Tibial nerve (tissue), 4 donors: ENCODE measurements around the gene CD244. TPM values are rescaled to one million over a fixed set of nuclear protein-coding genes. Genes with fewer than 3 reads are reported as not detected.

ENCODE experiments used
- DNase-seq, 2 donors: peaks; one replicate each; pipeline ENCODE4 v3.0.0-alpha.2; 2019; ENCODE audit warnings: low spot score in 2 of 2
- H3K27ac ChIP-seq, 4 donors: fragments of 200-600 bp; sonication (generic) in 3 of 4; one replicate each; pipeline ENCODE4 v1.5.1; 2017 to 2019; ENCODE audit warnings: mild to moderate bottlenecking in 1 of 4
- H3K27me3 ChIP-seq, 2 donors: fragments of 200-600 bp; sonication (generic) in 1 of 2; one replicate each; pipeline versions ENCODE4 v1.5.1 to v1.6.0; 2017 to 2019
- H3K36me3 ChIP-seq, 3 donors: fragments of 200-600 bp; sonication (generic); one replicate each; pipeline ENCODE4 v1.5.1; 2018 to 2019
- H3K4me1 ChIP-seq, 4 donors: fragments of 200-600 bp; sonication (generic) in 3 of 4; one replicate each; pipeline ENCODE4 v1.5.1; 2017 to 2019
- H3K4me3 ChIP-seq, 4 donors: fragments of 200-600 bp; sonication (generic) in 3 of 4; one replicate each; pipeline ENCODE4 v1.5.1; 2017 to 2019; ENCODE audit warnings: mild to moderate bottlenecking in 1 of 4, moderate library complexity in 1 of 4
- H3K9me3 ChIP-seq, 4 donors: fragments of 200-600 bp; sonication (generic) in 3 of 4; one replicate each; pipeline ENCODE4 v1.5.1; 2017 to 2019
- CTCF ChIP-seq, 5 experiments: fragments of 200-600 bp in 3 of 5; fragments of 450-650 bp in 2 of 5; sonication (generic) in 3 of 5; IDR thresholded peaks; one replicate each; pipeline ENCODE4 v1.5.1; 2016 to 2019; ENCODE audit warnings: antibody characterized with exemption in 5 of 5, mild to moderate bottlenecking in 3 of 5, moderate library complexity in 2 of 5
- EP300 ChIP-seq, 2 donors: sonication (generic); formaldehyde crosslinking; IDR thresholded peaks; one replicate each; pipeline ENCODE4 v1.6.1; 2017; ENCODE audit warnings: antibody characterized with exemption in 2 of 2, mild to moderate bottlenecking in 1 of 2
- POLR2A ChIP-seq, 2 donors: fragments of 450-650 bp; IDR thresholded peaks; one replicate each; pipeline ENCODE4 v1.6.1; 2017; ENCODE audit warnings: antibody characterized with exemption in 2 of 2, mild to moderate bottlenecking in 2 of 2, moderate library complexity in 2 of 2
- WGBS, 2 donors: methylation state at CpG; one replicate each; pipeline ENCODE4 v1.1.5; 2018; 5-methylcytosine and 5-hydroxymethylcytosine counted together
- total RNA-seq, 4 donors: library from RNA; depleted of rRNA; stranded (reverse); fragments of >200 nt; gene quantifications; one replicate each; pipeline ENCODE4 v1.1.0, GENCODE V29; 2016

The CD244 gene
- total RNA-seq, 4 donors from 2014 or later, result 0.63 to 0.98 (median 0.90) TPM; not detected in 1

DNA sequence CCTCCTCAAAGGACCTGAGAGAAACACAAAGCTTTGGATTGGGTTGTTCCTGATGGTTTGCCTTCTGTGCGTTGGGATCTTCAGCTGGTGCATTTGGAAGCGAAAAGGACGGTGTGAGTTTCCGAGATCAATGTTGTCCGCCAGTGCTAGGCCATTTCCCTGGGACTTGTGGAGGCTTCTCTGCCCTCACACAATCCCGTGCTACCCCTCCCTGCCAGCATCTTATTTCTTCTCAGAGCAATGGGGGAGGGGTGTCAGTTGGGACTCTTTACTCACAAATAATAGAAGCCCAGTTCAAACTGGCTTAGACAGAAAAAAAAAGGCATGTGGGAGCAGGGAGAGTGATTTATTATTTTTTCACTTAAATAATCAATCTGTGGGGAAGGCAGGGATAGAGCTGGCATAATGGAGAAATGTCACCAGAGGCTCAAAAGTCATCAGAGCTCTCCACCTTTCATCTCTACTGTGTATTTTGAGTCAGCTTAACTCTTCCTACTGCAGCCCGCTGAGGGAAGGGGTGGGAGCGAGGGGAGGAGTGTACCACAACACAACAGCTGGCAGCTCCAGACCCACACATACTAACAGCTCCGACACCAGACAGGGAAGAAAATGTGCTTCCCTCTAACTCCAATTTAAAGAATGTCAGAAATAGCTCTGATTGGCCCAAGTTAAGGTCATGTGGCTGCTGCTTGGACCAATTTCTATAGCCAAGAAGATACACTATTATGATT, 44.3 kb downstream of the CD244 start:
- Histone ChIP-seq H3K4me3 (no peak overlapping the region), H3K27ac (no peak overlapping the region), H3K36me3 (no peaks in the 10 kb centered on the region), H3K27me3 (peaks cover 0 to 3% of the 10 kb centered on the region in 2 donors), H3K4me1 (no peaks in the 10 kb centered on the region), H3K9me3 (no peaks in the 10 kb centered on the region)
- DNase-seq, result no peak
- WGBS, 2 donors, result 41 to 52% methylated on average over 9 of the region's 9 CpGs
- TF ChIP-seq POLR2A (IDR thresholded peaks at IDR 0.05), result no peak
- TF ChIP-seq CTCF (IDR thresholded peaks at IDR 0.05), result no peak
- no peak for TF ChIP-seq EP300 (IDR thresholded peaks at IDR 0.05)

DNA sequence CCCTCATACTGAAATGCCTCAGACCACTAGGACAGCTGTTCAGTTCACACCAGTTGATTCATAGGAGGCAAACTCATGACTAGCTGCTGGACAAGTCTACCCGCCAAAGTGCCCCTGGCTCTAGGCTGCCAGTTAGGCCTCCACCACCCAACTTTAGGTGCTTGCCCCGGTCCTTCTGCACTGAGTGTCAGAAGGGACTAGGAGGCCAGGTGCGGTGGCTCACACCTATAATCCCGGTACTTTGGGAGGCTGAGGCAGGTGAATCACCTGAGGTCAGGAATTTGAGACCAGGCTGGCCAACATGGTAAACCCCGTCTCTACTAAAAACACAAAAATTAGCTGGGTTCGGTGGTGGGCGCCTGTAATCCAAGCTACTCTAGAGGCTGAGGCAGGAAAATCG, 47.8 kb downstream of the CD244 start:
- Histone ChIP-seq H3K27ac (no peak overlapping the region), H3K9me3 (no peaks in the 10 kb centered on the region), H3K4me1 (no peaks in the 10 kb centered on the region), H3K36me3 (no peaks in the 10 kb centered on the region), H3K4me3 (no peak overlapping the region), H3K27me3 (peaks cover 0 to under 1% of the 10 kb centered on the region in 2 donors)
- TF ChIP-seq CTCF (IDR thresholded peaks at IDR 0.05) (no peak), POLR2A (IDR thresholded peaks at IDR 0.05) (no peak), EP300 (IDR thresholded peaks at IDR 0.05) (no peak)
- WGBS, 2 donors, result 92% methylated on average over 8 of the region's 8 CpGs
- no peak for DNase-seq

DNA sequence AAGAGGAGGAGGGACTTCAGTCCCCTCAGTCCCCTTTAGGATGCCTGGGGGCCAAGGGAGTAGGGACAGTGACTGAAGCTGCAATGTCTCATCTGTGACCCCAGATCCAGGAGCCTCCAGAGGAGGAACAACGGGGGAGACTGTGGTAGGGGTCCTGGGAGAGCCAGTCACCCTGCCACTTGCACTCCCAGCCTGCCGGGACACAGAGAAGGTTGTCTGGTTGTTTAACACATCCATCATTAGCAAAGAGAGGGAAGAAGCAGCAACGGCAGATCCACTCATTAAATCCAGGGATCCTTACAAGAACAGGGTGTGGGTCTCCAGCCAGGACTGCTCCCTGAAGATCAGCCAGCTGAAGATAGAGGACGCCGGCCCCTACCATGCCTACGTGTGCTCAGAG, 48.4 kb downstream of the CD244 start:
- H3K9me3 ChIP-seq, result no peaks in the 10 kb centered on the region
- DNase-seq, result no peak
- no peaks in the 10 kb centered on the region for H3K36me3 ChIP-seq
- H3K4me3 ChIP-seq, result no peak overlapping the region
- H3K4me1 ChIP-seq, result no peaks in the 10 kb centered on the region
- no peak overlapping the region for H3K27ac ChIP-seq
- WGBS, 2 donors, result 86 to 87% methylated on average over 6 of the region's 6 CpGs
- H3K27me3 ChIP-seq, result no peaks in the 10 kb centered on the region
- TF ChIP-seq CTCF (IDR thresholded peaks at IDR 0.05) (no peak), POLR2A (IDR thresholded peaks at IDR 0.05) (no peak), EP300 (IDR thresholded peaks at IDR 0.05) (no peak)

DNA sequence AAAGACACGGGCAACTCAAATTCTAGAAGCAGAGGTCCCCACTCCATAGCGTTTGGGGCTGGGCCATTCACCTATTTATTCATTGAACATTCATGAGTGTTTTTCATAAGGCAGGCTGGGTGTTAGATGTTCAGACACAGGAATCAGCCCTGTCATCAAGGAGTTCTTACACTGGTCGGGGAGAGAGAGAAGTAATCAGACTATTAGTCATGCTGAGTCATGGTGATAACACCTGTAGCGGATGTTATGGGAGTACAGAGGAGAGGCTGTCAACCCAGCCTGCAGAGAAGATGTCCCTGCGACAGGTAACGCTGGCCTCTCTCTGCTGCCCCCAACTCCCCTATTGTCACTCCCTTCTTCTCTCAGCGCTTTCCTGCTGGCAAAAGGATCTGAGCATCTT, 49.5 kb downstream of the CD244 start:
- no peaks in the 10 kb centered on the region for H3K27me3 ChIP-seq
- 87 to 91% methylated on average over 7 of the region's 7 CpGs for WGBS, 2 donors
- no peak for DNase-seq
- peaks cover 0 to 3% (median 0%) of the 10 kb centered on the region in 4 donors for H3K9me3 ChIP-seq
- no peaks in the 10 kb centered on the region for H3K36me3 ChIP-seq
- H3K27ac ChIP-seq, result no peak overlapping the region
- H3K4me1 ChIP-seq, result no peaks in the 10 kb centered on the region
- H3K4me3 ChIP-seq, result no peak overlapping the region
- no peak for TF ChIP-seq EP300 (IDR thresholded peaks at IDR 0.05)
- no peak for TF ChIP-seq POLR2A (IDR thresholded peaks at IDR 0.05)
- TF ChIP-seq CTCF (IDR thresholded peaks at IDR 0.05), result no peak

GRCh38 chr1:160811147-160811546, 51.5 kb downstream of the CD244 start:
- no peak overlapping the region for H3K27ac ChIP-seq
- no peak for DNase-seq
- H3K4me1 ChIP-seq, result no peaks in the 10 kb centered on the region
- no peak overlapping the region for H3K4me3 ChIP-seq
- no peaks in the 10 kb centered on the region for H3K27me3 ChIP-seq
- WGBS, 2 donors, result 51 to 52% methylated on average over 2 of the region's 2 CpGs
- H3K9me3 ChIP-seq, result peaks cover 0 to 22% (median 4%) of the 10 kb centered on the region in 4 donors
- no peak for TF ChIP-seq CTCF (IDR thresholded peaks at IDR 0.05)
- TF ChIP-seq POLR2A (IDR thresholded peaks at IDR 0.05), result no peak
- no peak for TF ChIP-seq EP300 (IDR thresholded peaks at IDR 0.05)
- no peaks in the 10 kb centered on the region for H3K36me3 ChIP-seq
